D341Med (cell line): Measurements from ENCODE around the gene AP4M1.

Experiments used
- DNase-seq: peaks from one replicate; pipeline ENCODE4 v3.0.0; 2012; ENCODE audit warnings: low spot score

Gene AP4M1

DNA sequence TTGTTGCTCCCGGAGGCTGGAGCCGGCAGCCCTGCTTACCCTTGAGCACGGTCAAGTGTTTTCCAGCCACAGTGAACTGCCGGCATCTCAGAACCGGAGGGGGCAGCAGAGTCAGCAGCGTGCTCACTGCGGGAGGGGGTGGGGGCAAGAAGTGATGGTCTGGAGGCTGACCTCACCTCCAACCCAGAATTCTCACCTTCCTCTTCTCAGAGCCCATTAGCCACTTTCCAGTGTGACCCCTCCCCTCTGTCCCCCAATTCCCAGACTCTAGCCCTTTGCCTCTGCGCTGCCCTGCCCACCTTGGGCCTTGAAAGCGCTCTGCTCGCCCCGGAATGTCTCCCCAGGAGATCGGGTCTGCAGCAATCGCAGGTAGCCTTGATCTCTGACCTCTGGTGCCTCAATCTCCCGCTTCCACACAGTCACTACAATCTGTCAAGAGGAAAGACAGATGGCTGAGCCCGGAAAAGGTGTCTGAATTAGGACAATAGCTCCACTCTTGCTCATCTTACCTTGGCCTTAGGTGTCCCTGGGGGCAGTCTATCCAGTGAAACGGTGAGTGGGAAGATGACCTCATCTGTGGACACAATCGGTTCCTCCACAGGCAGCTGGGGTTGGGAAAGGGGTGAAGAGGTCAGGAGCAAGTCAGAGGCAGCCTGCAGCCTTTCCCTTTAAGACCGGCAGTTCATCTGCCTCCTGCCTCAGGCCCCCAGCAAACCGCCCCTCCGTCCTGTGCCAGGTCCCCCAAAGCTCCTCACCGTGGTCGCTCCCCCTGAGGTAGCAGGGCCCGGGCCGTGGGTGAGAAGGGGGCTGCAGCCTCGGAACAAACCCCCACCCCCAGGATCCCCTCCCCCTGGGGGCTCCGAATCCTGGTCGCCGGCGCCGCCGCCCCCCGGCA lies 56.1 kb downstream of the AP4M1 start:
- DNase-seq: peak; percentile 52
